B cell (primary cell): Measurements from ENCODE around the gene ATAD3B.
A peak's percentile ranks its signal among the peaks of the same experiment; 100 is the strongest.

ENCODE experiments used
- CTCF ChIP-seq: fragments of 200-600 bp; IDR thresholded peaks from one replicate; pipeline ENCODE4 v1.8.0; 2022; ENCODE audit warnings: antibody characterized with exemption, mild to moderate bottlenecking
- EZH2 ChIP-seq: IDR thresholded peaks from 2 replicates; pipeline ENCODE4 v1.6.1; 2012; ENCODE audit warnings: borderline replicate concordance, low read depth, mild to moderate bottlenecking, moderate library complexity, low read length; ENCODE audit not compliant: insufficient read depth, poor library complexity, severe bottlenecking

DNA sequence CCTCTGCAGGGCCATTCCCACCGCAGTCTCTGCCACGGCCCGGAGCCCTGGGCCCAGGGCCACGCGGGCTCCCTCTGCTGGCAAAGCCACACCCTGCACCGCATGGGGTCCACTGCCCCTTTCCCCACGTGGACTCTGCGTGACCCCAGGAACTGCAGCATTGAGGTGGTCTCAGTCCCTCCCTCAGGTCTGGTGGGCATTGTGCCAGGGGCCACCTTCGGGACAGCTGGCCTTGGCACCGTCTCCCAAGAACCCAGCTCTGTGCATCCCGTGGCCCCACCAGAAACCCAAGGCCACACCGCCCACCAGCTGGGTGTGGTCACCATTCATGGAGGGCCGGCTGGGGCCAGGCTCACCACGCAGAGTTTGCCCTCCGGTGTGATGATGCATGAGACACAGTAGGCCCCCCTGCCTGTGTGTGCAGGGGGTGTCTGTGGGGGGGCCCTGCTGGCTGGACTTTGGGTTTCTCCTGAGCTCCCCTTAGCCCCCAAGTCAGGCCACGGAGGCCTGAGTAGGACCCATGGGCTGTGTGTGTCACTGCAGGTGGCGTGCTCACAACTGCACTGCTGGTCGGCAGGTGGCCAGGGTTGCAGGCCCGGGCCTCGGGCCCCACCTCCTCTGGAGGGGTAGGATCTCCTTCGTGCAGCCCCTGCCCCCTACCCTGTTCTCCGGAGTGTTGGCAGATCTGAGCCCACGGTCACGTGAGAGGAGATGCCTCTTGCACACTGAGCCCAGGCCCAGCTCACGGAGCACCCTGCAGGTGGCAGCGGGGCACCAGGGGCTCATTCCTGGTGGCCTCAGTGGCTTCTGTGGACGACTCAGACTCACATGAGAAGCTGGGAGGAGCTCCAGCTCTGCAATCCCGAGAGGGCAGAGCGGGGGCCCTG is 30.3 kb upstream of the ATAD3B start:
- TF ChIP-seq CTCF (peak; percentile 83), EZH2 (no peak)
